Calu3 (cell line): ENCODE measurements around the gene EXOC6B. TPM values are rescaled to one million over a fixed set of nuclear protein-coding genes. Genes with fewer than 3 reads are reported as not detected.

Source experiments
- BruUV-seq: library from RNA; stranded (reverse); fragments of 400-500 nt; replicated peaks from 2 replicates; lab custom pipeline; 2021; lab: Mats Ljungman, UMichigan
- CTCF ChIA-PET: fragments of 300-600 bp; sonication (Branson Sonifier 250); formaldehyde crosslinking; loops from one replicate; lab custom pipeline; 2022; ENCODE audit warnings: antibody characterized with exemption; lab: Charles Lee
- DNase-seq: peaks from one replicate; pipeline ENCODE4 v3.0.0; 2022
- H3K27ac Mint-ChIP-seq: one replicate; pipeline ENCODE4 v1.8.0; 2022; ENCODE audit warnings: mixed read lengths; ENCODE audit not compliant: unreplicated experiment
- H3K27me3 Mint-ChIP-seq: one replicate; pipeline ENCODE4 v1.8.0; 2022; ENCODE audit warnings: mixed read lengths; ENCODE audit not compliant: unreplicated experiment
- H3K36me3 Mint-ChIP-seq: one replicate; pipeline ENCODE4 v1.8.0; 2022; ENCODE audit warnings: mild to moderate bottlenecking, moderate library complexity, mixed read lengths; ENCODE audit not compliant: insufficient read depth, unreplicated experiment
- H3K4me1 Mint-ChIP-seq: one replicate; pipeline ENCODE4 v1.8.0; 2022; ENCODE audit warnings: mild to moderate bottlenecking, low read depth, mixed read lengths; ENCODE audit not compliant: unreplicated experiment
- H3K4me3 Mint-ChIP-seq: one replicate; pipeline ENCODE4 v1.8.0; 2022; ENCODE audit warnings: mild to moderate bottlenecking, low read depth, moderate library complexity, mixed read lengths; ENCODE audit not compliant: unreplicated experiment
- H3K9me3 Mint-ChIP-seq: one replicate; pipeline ENCODE4 v1.8.0; 2022; ENCODE audit warnings: low read depth, mixed read lengths; ENCODE audit not compliant: unreplicated experiment
- CTCF ChIP-seq: fragments of 200-600 bp; IDR thresholded peaks from one replicate; pipeline ENCODE4 v1.8.0; 2022; ENCODE audit warnings: antibody characterized with exemption; ENCODE audit not compliant: unreplicated experiment
- intact Hi-C: fragments of 100-400 bp; cut with micrococcal nuclease; formaldehyde crosslinking; loops from one replicate; pipeline ENCODE4 v1.10.0; 2022; ENCODE audit not compliant: unreplicated experiment
- total RNA-seq: library from RNA; stranded (reverse); gene quantifications from 2 replicates; pipeline ENCODE4 v1.2.3, GENCODE V29; 2022

Gene EXOC6B
- total RNA-seq, 1 experiment from 2014 or later, result 26.6 TPM

- Mint-ChIP-seq H3K36me3 (no peaks in the 10 kb centered on the region), H3K4me1 (no peaks in the 10 kb centered on the region), H3K9me3 (no peaks in the 10 kb centered on the region), H3K27ac (no peak overlapping the region), H3K4me3 (no peak overlapping the region), H3K27me3 (no peaks in the 10 kb centered on the region)
- TF ChIP-seq CTCF, result no peak
- no peak for DNase-seq
- intact Hi-C loops, result loop anchor here (5.0 to 10.0 kb wide), 4 partner anchors 170 to 1045 kb away; no protein-coding TSS in a partner anchor
- BruUV-seq, result no TSS peak
- CTCF ChIA-PET, result interaction anchor here (0.5 to 1.2 kb wide), 2 partner anchors 377 to 462 kb away, joined by 3 read pairs; no protein-coding TSS in a partner anchor
Observed at GRCh38 chr2:72576861-72577260, 249.0 kb downstream of the EXOC6B start.

GRCh38 chr2:72576459-72576858 lies 249.4 kb downstream of the EXOC6B start:
- H3K4me3 Mint-ChIP-seq, result no peak overlapping the region
- H3K36me3 Mint-ChIP-seq, result no peaks in the 10 kb centered on the region
- no peak overlapping the region for H3K27ac Mint-ChIP-seq
- no peaks in the 10 kb centered on the region for H3K9me3 Mint-ChIP-seq
- CTCF ChIA-PET, result interaction anchor here (0.5 to 1.2 kb wide), 2 partner anchors 376 to 462 kb away, joined by 3 read pairs; no protein-coding TSS in a partner anchor
- BruUV-seq, result no TSS peak
- no peak for TF ChIP-seq CTCF
- H3K4me1 Mint-ChIP-seq, result no peaks in the 10 kb centered on the region
- no peak for DNase-seq
- no peaks in the 10 kb centered on the region for H3K27me3 Mint-ChIP-seq
- intact Hi-C loops, result loop anchor here (5.0 to 10.0 kb wide), 4 partner anchors 171 to 1044 kb away; no protein-coding TSS in a partner anchor

- Mint-ChIP-seq H3K4me1 (no peaks in the 10 kb centered on the region), H3K9me3 (no peaks in the 10 kb centered on the region), H3K27me3 (no peaks in the 10 kb centered on the region), H3K27ac (no peak overlapping the region), H3K36me3 (no peaks in the 10 kb centered on the region), H3K4me3 (no peak overlapping the region)
- no TSS peak for BruUV-seq
- no peak for TF ChIP-seq CTCF
- no peak for DNase-seq
- CTCF ChIA-PET, result no interaction called here
- intact Hi-C loops, result loop anchor here (5.0 to 10.0 kb wide), 4 partner anchors 172 to 1043 kb away; no protein-coding TSS in a partner anchor
Observed at GRCh38 chr2:72574886-72575285, 250.9 kb downstream of the EXOC6B start.

- no peaks in the 10 kb centered on the region for H3K9me3 Mint-ChIP-seq
- CTCF ChIA-PET, result no interaction called here
- TF ChIP-seq CTCF, result no peak
- no TSS peak for BruUV-seq
- H3K4me1 Mint-ChIP-seq, result no peaks in the 10 kb centered on the region
- H3K36me3 Mint-ChIP-seq, result no peaks in the 10 kb centered on the region
- no peak for DNase-seq
- no peak overlapping the region for H3K27ac Mint-ChIP-seq
- no peak overlapping the region for H3K4me3 Mint-ChIP-seq
- no peaks in the 10 kb centered on the region for H3K27me3 Mint-ChIP-seq
- intact Hi-C loops, result loop anchor here (10.0 kb wide), 1 partner anchor 208 kb away; no protein-coding TSS in a partner anchor
Observed at GRCh38 chr2:72573232-72573631, 252.6 kb downstream of the EXOC6B start.
